GM12872 (cell line): ENCODE measurements around the gene CA11.

Experiments used
- TF ChIP-seq, protein P1 (sequence below): IDR thresholded peaks from 3 replicates; pipeline ENCODE4 v1.5.1; 2011; ENCODE audit warnings: low read depth, mild to moderate bottlenecking, low read length, moderate library complexity; ENCODE audit not compliant: insufficient read depth

CA11 gene

DNA sequence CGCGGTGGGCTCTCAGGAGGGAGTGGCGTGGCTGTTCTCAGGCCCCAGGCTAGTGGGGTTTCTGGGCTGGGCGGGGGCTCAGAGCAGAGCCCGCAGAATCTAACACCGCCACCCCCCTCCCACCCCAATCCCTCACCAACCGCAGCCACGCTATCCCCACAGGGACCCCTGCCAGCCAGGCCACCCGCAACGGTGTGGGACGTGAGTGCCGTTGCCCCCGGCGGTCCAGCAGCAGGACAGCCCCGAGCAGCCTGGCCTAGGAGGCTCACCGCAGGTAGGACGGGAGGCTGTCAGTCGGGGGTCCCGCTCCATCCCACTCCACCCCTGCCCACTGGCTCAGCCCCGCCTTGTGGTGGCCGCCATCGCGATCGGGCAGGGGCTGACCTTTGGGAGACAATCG is 27.0 kb upstream of the CA11 start, which contains the start of gene NTN5:
TSS of gene NTN5 (minus strand) at position 24 of the 400 bp plus-strand sequence. CDS start 2,031 bp downstream, outside the sequence.
- TF ChIP-seq, protein P1, sequence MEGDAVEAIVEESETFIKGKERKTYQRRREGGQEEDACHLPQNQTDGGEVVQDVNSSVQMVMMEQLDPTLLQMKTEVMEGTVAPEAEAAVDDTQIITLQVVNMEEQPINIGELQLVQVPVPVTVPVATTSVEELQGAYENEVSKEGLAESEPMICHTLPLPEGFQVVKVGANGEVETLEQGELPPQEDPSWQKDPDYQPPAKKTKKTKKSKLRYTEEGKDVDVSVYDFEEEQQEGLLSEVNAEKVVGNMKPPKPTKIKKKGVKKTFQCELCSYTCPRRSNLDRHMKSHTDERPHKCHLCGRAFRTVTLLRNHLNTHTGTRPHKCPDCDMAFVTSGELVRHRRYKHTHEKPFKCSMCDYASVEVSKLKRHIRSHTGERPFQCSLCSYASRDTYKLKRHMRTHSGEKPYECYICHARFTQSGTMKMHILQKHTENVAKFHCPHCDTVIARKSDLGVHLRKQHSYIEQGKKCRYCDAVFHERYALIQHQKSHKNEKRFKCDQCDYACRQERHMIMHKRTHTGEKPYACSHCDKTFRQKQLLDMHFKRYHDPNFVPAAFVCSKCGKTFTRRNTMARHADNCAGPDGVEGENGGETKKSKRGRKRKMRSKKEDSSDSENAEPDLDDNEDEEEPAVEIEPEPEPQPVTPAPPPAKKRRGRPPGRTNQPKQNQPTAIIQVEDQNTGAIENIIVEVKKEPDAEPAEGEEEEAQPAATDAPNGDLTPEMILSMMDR = no peak

DNA sequence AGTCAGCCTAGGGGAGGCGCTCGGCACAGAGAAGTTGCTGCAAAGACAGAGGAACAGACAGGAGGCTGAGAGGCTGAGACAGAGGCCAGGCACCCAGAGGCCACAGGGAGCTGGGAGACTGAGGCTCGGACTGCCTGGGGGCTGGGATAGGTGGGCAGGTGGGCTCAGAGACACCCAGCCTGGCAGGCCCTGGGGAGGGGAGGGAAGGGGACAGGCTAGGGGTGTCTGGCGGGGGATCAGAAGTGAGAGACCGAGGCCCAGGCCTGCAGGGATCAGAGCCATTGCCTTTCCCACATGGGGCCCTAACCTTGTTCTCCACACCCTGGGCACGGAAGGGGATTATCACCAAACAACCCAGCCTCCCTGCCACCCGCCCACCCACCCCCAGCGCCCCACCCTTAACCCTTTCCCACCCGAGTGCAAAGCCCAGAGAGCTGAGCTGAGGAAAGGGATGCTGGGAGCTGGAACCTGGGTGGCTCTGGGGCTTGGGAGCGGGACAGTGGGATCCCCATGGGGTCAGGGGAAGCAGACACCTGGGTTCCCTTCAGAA is 25.5 kb upstream of the CA11 start:
- TF ChIP-seq, protein P1 = no peak

DNA sequence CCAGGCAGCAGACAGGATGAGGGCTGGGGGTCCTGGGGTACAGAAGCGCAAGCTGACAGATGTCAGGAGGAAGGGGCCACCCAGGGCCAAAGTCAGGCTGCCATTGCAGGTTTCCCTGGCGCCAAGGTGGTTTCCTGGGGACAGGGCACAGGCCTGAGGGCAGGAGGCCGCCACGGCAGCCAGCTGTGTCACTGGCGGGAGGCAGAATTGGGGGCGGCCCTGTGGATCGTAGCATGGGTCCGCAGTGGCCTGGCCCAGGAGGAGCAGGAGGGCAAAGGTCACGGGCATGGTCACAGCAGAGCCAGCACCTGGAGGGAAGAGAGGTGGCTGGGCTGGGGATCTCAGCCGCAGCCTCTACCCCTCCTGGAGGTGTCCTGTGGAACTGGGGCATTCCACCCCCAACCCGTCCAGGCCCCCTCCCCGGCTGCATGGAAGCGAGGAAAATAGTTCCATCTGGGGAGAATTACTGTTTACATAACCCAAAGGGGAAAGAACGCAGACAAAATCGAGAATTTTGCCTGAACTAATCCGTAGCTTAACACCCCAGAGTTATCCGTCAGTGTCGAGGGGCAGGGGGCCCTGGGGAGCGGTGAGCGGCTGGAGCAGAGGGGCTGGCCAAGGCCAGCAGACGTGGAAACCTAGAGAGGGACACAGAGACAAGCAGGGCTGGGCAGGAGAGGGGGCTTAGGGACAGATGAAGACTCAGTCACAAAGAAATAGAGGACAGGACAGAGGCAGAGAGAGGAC is 24.9 kb upstream of the CA11 start:
- TF ChIP-seq, protein P1 = no peak

DNA sequence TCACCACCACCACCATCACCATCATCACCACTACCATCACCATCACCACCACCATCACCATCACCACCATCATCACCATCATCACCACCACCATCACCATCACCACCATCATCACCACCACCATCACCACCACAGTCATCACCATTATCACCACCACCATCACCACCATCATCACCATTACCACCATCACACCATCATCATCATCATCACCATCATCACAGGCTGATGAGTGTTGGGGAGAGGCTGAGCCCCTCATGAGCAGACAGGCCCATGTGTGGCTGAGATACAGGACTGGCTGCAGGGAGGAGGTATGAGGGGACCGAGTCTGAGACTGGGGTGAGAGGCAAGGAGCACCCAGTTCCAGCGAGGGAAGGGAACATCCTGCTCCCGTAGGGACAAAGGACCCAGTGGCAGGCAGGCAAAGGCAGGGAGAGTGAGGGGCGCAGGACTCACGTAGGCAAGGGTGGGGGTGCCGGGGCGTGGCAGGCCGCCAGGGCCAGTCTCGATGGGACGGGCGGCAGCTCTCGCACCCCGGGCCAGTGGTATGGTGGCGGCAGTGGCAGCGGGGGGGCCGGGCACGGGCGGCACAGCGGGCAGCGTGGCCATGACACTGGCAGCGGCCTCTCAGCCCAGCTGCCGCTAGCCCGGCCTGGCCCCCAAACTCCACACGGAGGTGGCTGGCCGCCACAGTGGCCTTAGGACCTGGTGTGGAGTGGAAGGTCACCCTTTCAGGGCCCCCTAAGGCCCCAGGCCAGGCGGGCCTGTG is 24.1 kb upstream of the CA11 start:
- TF ChIP-seq, protein P1 = no peak

DNA sequence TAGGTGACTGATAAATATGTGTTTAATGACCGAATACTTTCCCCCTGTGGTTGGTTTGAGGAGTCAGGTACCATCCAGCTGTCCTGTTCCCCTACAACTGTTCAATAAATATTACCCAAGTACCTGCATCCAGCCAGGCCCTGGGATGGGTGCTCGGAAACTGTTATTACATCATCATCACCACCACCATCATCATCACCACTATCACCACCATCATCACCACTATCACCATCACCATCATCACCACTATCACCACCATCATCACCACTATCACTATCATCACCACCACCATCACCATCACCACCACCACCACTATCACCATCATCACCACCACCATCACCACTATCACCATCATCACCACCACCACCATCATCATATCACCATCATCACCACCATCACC is 22.8 kb upstream of the CA11 start:
- TF ChIP-seq, protein P1 = no peak

DNA sequence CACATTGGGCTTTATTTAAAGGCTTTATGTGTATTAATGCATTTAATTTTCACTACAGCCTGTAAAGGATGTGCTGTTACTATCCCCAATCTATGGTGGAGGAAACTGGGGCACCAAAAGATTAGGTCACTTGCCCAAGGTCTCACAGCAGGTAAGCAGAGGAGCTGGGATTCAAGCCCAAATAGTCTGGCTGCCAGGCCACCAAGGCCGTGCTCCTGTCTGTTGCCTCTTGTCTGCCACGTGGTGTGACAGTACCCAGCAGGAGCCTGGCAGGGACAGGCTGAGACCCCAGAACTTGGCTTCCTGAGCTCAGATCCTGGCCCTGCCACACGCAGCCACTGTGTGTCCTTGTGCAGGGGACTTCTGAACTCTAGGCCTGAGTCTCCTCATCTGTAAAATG is 22.3 kb upstream of the CA11 start:
- TF ChIP-seq, protein P1 = no peak

DNA sequence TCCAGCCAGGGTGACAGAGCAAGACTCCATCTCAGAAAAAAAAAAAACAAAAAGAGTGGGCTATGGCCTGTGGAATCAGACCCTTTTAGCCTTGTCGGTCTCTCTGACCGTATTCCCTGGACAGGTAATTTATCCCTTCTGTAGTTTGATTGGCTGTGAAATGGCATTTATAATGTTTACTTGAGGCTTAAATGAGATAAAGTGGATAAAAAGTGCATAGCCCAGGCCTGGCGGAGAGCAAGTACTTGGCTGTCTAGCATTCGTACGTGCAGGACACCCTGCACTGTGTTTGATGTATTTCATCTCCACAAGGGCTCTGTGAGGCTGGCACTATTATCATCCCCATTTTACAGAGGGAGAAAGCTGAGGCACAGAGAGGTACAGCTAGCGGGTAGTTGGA is 19.8 kb upstream of the CA11 start:
- TF ChIP-seq, protein P1 = no peak
